ENCODE data around the gene LDLRAD4.
"Not testable (repeated sequence)": the region's sequence is repeated elsewhere in the genome, so short reads cannot be mapped to it uniquely, and the experiment has no call there.

The LDLRAD4 gene

GRCh38 chr18:13676471-13676870 is 457.9 kb downstream of the LDLRAD4 start:
- H3K27me3 ChIP-seq (ENCODE audit: insufficient read depth, poor library complexity, severe bottlenecking): no peaks in the 10 kb centered on the region
- DNase-seq (ENCODE audit: low read depth in 1 of 2, low spot score in 1 of 2): no peak
- no peak overlapping the region for H3K27ac ChIP-seq (replicated peaks)
- TF ChIP-seq, protein P1, sequence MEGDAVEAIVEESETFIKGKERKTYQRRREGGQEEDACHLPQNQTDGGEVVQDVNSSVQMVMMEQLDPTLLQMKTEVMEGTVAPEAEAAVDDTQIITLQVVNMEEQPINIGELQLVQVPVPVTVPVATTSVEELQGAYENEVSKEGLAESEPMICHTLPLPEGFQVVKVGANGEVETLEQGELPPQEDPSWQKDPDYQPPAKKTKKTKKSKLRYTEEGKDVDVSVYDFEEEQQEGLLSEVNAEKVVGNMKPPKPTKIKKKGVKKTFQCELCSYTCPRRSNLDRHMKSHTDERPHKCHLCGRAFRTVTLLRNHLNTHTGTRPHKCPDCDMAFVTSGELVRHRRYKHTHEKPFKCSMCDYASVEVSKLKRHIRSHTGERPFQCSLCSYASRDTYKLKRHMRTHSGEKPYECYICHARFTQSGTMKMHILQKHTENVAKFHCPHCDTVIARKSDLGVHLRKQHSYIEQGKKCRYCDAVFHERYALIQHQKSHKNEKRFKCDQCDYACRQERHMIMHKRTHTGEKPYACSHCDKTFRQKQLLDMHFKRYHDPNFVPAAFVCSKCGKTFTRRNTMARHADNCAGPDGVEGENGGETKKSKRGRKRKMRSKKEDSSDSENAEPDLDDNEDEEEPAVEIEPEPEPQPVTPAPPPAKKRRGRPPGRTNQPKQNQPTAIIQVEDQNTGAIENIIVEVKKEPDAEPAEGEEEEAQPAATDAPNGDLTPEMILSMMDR (IDR thresholded peaks at IDR 0.05; ENCODE audit: insufficient read depth, low read length): no peak
- TF ChIP-seq POLR2AphosphoS5 (IDR thresholded peaks at IDR 0.05; ENCODE audit: low read depth) (no peak), REST (IDR thresholded peaks at IDR 0.05; ENCODE audit: insufficient replicate concordance, low read depth) (no peak), SPI1 (IDR thresholded peaks at IDR 0.05; ENCODE audit: borderline replicate concordance, low read depth) (no peak), GABPA (IDR thresholded peaks at IDR 0.05; ENCODE audit: low read depth) (no peak)
- no peak overlapping the region for H3K4me3 ChIP-seq (replicated peaks; ENCODE audit: insufficient read depth, low read length)

GRCh38 chr18:13677350-13677749 is 458.8 kb downstream of the LDLRAD4 start:
- H3K4me3 ChIP-seq (replicated peaks; ENCODE audit: insufficient read depth, low read length); H3K27me3 ChIP-seq (ENCODE audit: insufficient read depth, poor library complexity, severe bottlenecking); H3K27ac ChIP-seq (replicated peaks); DNase-seq (ENCODE audit: low read depth in 1 of 2, low spot score in 1 of 2): not testable (repeated sequence)

DNA sequence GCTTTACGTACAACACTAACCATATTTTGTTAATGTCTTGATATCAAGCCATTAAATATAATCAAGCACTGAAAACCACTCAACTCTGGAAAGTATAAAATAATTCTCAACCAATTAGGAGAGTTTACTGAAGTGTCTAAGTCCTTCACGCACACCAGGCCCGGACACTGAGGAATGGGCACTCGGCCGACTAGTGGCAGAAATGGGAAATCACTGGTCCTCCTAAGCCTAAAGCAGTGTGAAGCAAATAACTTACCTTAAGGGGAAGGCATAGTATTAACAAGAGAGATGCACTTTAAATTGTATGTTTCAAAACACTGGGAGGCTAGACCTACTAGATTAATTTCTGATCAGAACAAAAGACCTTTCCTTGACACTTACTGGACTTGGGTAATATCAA is 462.1 kb downstream of the LDLRAD4 start:
- H3K4me3 ChIP-seq (replicated peaks; ENCODE audit: insufficient read depth, low read length): no peak overlapping the region
- no peaks in the 10 kb centered on the region for H3K27me3 ChIP-seq (ENCODE audit: insufficient read depth, poor library complexity, severe bottlenecking)
- DNase-seq (ENCODE audit: low read depth in 1 of 2, low spot score in 1 of 2): no peak
- TF ChIP-seq, protein P1 (IDR thresholded peaks at IDR 0.05; ENCODE audit: insufficient read depth, low read length): no peak
- TF ChIP-seq SPI1 (IDR thresholded peaks at IDR 0.05; ENCODE audit: borderline replicate concordance, low read depth) (no peak), REST (IDR thresholded peaks at IDR 0.05; ENCODE audit: insufficient replicate concordance, low read depth) (no peak), GABPA (IDR thresholded peaks at IDR 0.05; ENCODE audit: low read depth) (no peak), POLR2AphosphoS5 (IDR thresholded peaks at IDR 0.05; ENCODE audit: low read depth) (no peak)
- H3K27ac ChIP-seq (replicated peaks): no peak overlapping the region

GRCh38 chr18:13681701-13682100 is 463.1 kb downstream of the LDLRAD4 start:
- no peak overlapping the region for H3K27ac ChIP-seq (replicated peaks)
- H3K27me3 ChIP-seq (ENCODE audit: insufficient read depth, poor library complexity, severe bottlenecking): no peaks in the 10 kb centered on the region
- no peak for DNase-seq (ENCODE audit: low read depth in 1 of 2, low spot score in 1 of 2)
- no peak for TF ChIP-seq POLR2AphosphoS5 (IDR thresholded peaks at IDR 0.05; ENCODE audit: low read depth)
- TF ChIP-seq, protein P1 (IDR thresholded peaks at IDR 0.05; ENCODE audit: insufficient read depth, low read length): no peak
- TF ChIP-seq SPI1 (IDR thresholded peaks at IDR 0.05; ENCODE audit: borderline replicate concordance, low read depth): no peak
- no peak for TF ChIP-seq GABPA (IDR thresholded peaks at IDR 0.05; ENCODE audit: low read depth)
- TF ChIP-seq REST (IDR thresholded peaks at IDR 0.05; ENCODE audit: insufficient replicate concordance, low read depth): no peak
- H3K4me3 ChIP-seq (replicated peaks; ENCODE audit: insufficient read depth, low read length): no peak overlapping the region

Data from HL-60 (cell line).